Osteoblast (primary cell): ENCODE measurements around the gene BCAS3. TPM values are rescaled to one million over a fixed set of nuclear protein-coding genes. Genes with fewer than 3 reads are reported as not detected.

Source experiments
- DNase-seq: peaks from one replicate; pipeline ENCODE4 v3.0.0; 2011; ENCODE audit warnings: low spot score, mixed read lengths; ENCODE audit not compliant: insufficient read length; ENCODE audit errors: missing footprints
- H2AFZ ChIP-seq: 2 replicates; pipeline ENCODE4 v1.6.0; 2011; ENCODE audit warnings: mild to moderate bottlenecking, low read length
- H3K27ac ChIP-seq: 2 replicates; pipeline ENCODE4 v1.5.1; 2011; ENCODE audit warnings: mild to moderate bottlenecking, low read depth, low read length, moderate library complexity
- H3K27me3 ChIP-seq: 2 replicates; pipeline ENCODE4 v1.6.0; 2012; ENCODE audit warnings: mild to moderate bottlenecking, control low read depth, inconsistent platforms, low read length, moderate library complexity; ENCODE audit not compliant: insufficient read depth
- H3K36me3 ChIP-seq: 2 replicates; pipeline ENCODE4 v1.5.1; 2011; ENCODE audit warnings: mild to moderate bottlenecking, low read length, control low read depth, moderate library complexity; ENCODE audit not compliant: insufficient read depth
- H3K4me1 ChIP-seq: 2 replicates; pipeline ENCODE4 v1.5.1; 2011; ENCODE audit warnings: mild to moderate bottlenecking, low read length, control low read depth, moderate library complexity; ENCODE audit not compliant: insufficient read depth
- H3K4me2 ChIP-seq: 2 replicates; pipeline ENCODE4 v1.6.0; 2011; ENCODE audit warnings: mild to moderate bottlenecking, low read length; ENCODE audit not compliant: insufficient read depth
- H3K4me3 ChIP-seq: fragments of 200-600 bp; sonication (generic); 3 replicates; pipeline ENCODE4 v1.5.1; 2012; ENCODE audit warnings: mild to moderate bottlenecking, low read length, inconsistent platforms; ENCODE audit not compliant: insufficient read depth
- H3K79me2 ChIP-seq: 2 replicates; pipeline ENCODE4 v1.6.0; 2012; ENCODE audit warnings: mild to moderate bottlenecking, low read length, control low read depth, inconsistent platforms; ENCODE audit not compliant: insufficient read depth
- H3K9me3 ChIP-seq: 2 replicates; pipeline ENCODE4 v1.5.1; 2011; ENCODE audit warnings: low read depth, low read length, control low read depth
- H4K20me1 ChIP-seq: 2 replicates; pipeline ENCODE4 v1.6.0; 2012; ENCODE audit warnings: mild to moderate bottlenecking, low read length, control low read depth; ENCODE audit not compliant: insufficient read depth
- total RNA-seq: library from RNA; depleted of rRNA; stranded (reverse); fragments of >200 nt; gene quantifications from 2 replicates; pipeline ENCODE4 v1.2.3, GENCODE V29; 2012
- TF ChIP-seq, protein P1 (sequence below): IDR thresholded peaks from 2 replicates; pipeline ENCODE4 v1.5.1; 2011; ENCODE audit warnings: mild to moderate bottlenecking, low read depth, low read length, moderate library complexity; ENCODE audit errors: extremely low read depth

Gene BCAS3
- total RNA-seq, 1 donor: 31.5 TPM

GRCh38 chr17:61196799-61197198 is 519.1 kb downstream of the BCAS3 start:
- TF ChIP-seq, protein P1, sequence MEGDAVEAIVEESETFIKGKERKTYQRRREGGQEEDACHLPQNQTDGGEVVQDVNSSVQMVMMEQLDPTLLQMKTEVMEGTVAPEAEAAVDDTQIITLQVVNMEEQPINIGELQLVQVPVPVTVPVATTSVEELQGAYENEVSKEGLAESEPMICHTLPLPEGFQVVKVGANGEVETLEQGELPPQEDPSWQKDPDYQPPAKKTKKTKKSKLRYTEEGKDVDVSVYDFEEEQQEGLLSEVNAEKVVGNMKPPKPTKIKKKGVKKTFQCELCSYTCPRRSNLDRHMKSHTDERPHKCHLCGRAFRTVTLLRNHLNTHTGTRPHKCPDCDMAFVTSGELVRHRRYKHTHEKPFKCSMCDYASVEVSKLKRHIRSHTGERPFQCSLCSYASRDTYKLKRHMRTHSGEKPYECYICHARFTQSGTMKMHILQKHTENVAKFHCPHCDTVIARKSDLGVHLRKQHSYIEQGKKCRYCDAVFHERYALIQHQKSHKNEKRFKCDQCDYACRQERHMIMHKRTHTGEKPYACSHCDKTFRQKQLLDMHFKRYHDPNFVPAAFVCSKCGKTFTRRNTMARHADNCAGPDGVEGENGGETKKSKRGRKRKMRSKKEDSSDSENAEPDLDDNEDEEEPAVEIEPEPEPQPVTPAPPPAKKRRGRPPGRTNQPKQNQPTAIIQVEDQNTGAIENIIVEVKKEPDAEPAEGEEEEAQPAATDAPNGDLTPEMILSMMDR: no peak
- Histone ChIP-seq H3K4me2 (peak overlapping the region; percentile 63), H3K36me3 (no peaks in the 10 kb centered on the region), H3K4me3 (peak overlapping the region; percentile 53), H3K27me3 (no peaks in the 10 kb centered on the region), H3K27ac (peak overlapping the region; percentile 17), H2AFZ (peak overlapping the region; percentile 62), H4K20me1 (no peaks in the 10 kb centered on the region), H3K9me3 (no peaks in the 10 kb centered on the region), H3K79me2 (no peaks in the 10 kb centered on the region), H3K4me1 (peaks cover 26% of the 10 kb centered on the region)
- no peak for DNase-seq

DNA sequence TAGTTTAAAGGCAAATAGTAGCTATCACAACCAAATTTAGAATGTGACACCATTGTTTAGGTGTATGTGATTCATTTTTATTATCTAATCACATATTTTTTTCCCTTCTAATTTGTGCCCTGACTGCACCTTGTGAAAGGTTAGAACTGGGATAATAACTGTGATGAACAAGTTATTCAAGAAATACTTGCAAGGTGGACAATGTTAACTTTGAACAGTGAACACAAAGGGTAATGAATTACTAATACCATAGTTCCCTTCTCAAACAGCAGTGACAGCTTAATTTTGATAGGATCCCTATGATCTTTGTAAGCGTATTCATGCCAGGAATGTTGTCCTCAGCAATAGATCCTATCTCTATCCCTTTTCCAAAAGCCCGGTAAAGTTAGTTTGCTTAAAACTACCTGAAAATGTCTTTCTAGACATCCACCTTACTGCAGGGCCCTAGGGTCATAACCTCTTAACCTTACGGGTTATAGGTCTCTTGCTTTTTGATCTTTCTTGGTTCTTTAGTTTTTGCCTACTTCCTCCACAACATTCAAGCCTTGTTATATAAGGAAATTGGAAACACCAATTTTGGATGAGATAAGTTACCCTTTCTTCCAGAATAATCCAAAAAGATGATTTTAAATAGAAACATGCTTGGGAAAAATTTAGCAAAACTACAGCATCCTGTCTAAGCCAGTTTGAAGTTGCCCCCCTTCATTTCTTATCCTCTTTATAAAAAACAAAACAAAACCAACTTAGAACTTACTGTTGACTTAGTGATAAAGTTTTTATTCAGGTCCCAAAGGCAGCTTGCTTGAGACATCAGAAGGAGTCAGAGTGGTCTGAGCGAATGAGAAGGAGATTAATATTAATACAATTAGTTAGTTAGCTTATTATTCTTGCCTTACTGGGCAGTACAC is 522.0 kb downstream of the BCAS3 start:
- peak overlapping the region; percentile 85 for H3K27ac ChIP-seq
- peaks cover 26% of the 10 kb centered on the region for H3K4me1 ChIP-seq

GRCh38 chr17:61200339-61200715 is 522.7 kb downstream of the BCAS3 start:
- no peak for DNase-seq
- TF ChIP-seq, protein P1: no peak
- Histone ChIP-seq H3K4me3 (no peak overlapping the region), H3K4me2 (peak overlapping the region; percentile 63), H3K36me3 (no peaks in the 10 kb centered on the region), H3K79me2 (no peaks in the 10 kb centered on the region), H4K20me1 (no peaks in the 10 kb centered on the region), H3K27me3 (no peaks in the 10 kb centered on the region), H3K4me1 (peaks cover 26% of the 10 kb centered on the region), H3K9me3 (no peaks in the 10 kb centered on the region), H3K27ac (peak overlapping the region; percentile 85), H2AFZ (no peak overlapping the region)

More for the DNA sequence above, 522.0 kb downstream of the BCAS3 start:
- Histone ChIP-seq H3K36me3 (no peaks in the 10 kb centered on the region), H3K4me2 (peak overlapping the region; percentile 63), H2AFZ (no peak overlapping the region), H3K79me2 (no peaks in the 10 kb centered on the region), H3K27me3 (no peaks in the 10 kb centered on the region), H3K4me3 (no peak overlapping the region), H4K20me1 (no peaks in the 10 kb centered on the region), H3K9me3 (no peaks in the 10 kb centered on the region)
- TF ChIP-seq, protein P1: no peak
- no peak for DNase-seq

DNA sequence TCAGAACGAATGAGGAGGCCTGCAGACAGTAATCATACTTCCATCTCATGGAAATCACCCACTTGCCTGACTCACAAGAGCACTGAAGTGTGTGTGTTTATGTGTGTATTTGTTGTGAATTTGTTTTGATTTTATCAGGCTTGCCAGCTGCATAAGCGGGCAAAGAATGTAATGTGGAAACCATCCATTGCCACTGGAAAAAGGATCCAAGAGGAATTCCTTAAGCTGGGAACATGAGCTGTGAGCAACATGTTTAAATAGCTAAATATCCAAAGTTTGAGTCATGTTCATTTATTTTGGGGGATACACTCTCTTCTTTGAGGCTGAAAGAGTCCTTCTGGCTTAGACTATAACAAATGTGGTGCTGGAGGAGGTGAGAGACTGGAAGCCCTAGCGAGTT is 523.6 kb downstream of the BCAS3 start:
- peak overlapping the region; percentile 7 for H3K4me3 ChIP-seq
- peak overlapping the region; percentile 85 for H3K27ac ChIP-seq

More for the DNA sequence above, 523.6 kb downstream of the BCAS3 start:
- H4K20me1 ChIP-seq: no peaks in the 10 kb centered on the region
- TF ChIP-seq, protein P1: no peak
- peak; percentile 84 for DNase-seq
- H3K27me3 ChIP-seq: no peaks in the 10 kb centered on the region
- H3K79me2 ChIP-seq: no peaks in the 10 kb centered on the region
- no peaks in the 10 kb centered on the region for H3K36me3 ChIP-seq
- H3K4me2 ChIP-seq: peak overlapping the region; percentile 63
- H3K4me1 ChIP-seq: peaks cover 26% of the 10 kb centered on the region
- no peaks in the 10 kb centered on the region for H3K9me3 ChIP-seq
- H2AFZ ChIP-seq: no peak overlapping the region
